Fibroblast of lung (primary cell): Measurements from ENCODE around the gene ZNRF4. TPM values are rescaled to one million over a fixed set of nuclear protein-coding genes. Genes with fewer than 3 reads are reported as not detected.

ENCODE experiments used
- DNase-seq, 2 donors: peaks; one replicate each; pipeline versions ENCODE4 v3.0.0 to v3.0.0-alpha.2; 2010; ENCODE audit warnings: low read depth in 2 of 2
- H2AFZ ChIP-seq: 2 replicates; pipeline ENCODE4 v1.5.1; 2012; ENCODE audit warnings: low read length, control low read depth, inconsistent platforms
- H3K27ac ChIP-seq: 2 replicates; pipeline ENCODE4 v1.5.1; 2011; ENCODE audit warnings: low read length, control low read depth; ENCODE audit not compliant: insufficient read depth
- H3K27me3 ChIP-seq: 2 replicates; pipeline ENCODE4 v1.5.1; 2011; ENCODE audit warnings: mild to moderate bottlenecking, low read length; ENCODE audit not compliant: control insufficient read depth, insufficient read depth
- H3K36me3 ChIP-seq: 2 replicates; pipeline ENCODE4 v1.5.1; 2011; ENCODE audit warnings: low read length; ENCODE audit not compliant: control insufficient read depth, insufficient read depth
- H3K4me1 ChIP-seq: 2 replicates; pipeline ENCODE4 v1.5.1; 2011; ENCODE audit warnings: low read length; ENCODE audit not compliant: control insufficient read depth, insufficient read depth; ENCODE audit errors: extremely low read depth
- H3K4me2 ChIP-seq: 2 replicates; pipeline ENCODE4 v1.5.1; 2011; ENCODE audit warnings: low read length, control low read depth; ENCODE audit not compliant: insufficient read depth; ENCODE audit errors: extremely low read depth
- H3K4me3 ChIP-seq, 4 experiments: fragments of 200-600 bp in 1 of 4; sonication (generic) in 1 of 4; replicated peaks in 1 of 4; 2 replicates each; pipeline ENCODE4 v1.5.1; 2011 to 2016; ENCODE audit warnings: low read length in 4 of 4, low read depth in 3 of 4, mild to moderate bottlenecking in 3 of 4, control low read depth in 2 of 4, inconsistent platforms in 1 of 4, mixed read lengths in 1 of 4; ENCODE audit not compliant: insufficient read depth in 1 of 4; ENCODE audit errors: control extremely low read depth in 1 of 4
- H3K79me2 ChIP-seq: 2 replicates; pipeline ENCODE4 v1.5.1; 2012; ENCODE audit warnings: mild to moderate bottlenecking, low read length, inconsistent platforms; ENCODE audit not compliant: control insufficient read depth, insufficient read depth
- H3K9ac ChIP-seq: 2 replicates; pipeline ENCODE4 v1.5.1; 2011; ENCODE audit warnings: mild to moderate bottlenecking, low read length, control low read depth; ENCODE audit not compliant: insufficient read depth
- H3K9me3 ChIP-seq: 2 replicates; pipeline ENCODE4 v1.5.1; 2012; ENCODE audit warnings: low read depth, low read length; ENCODE audit not compliant: control insufficient read depth, insufficient read depth
- H4K20me1 ChIP-seq: 2 replicates; pipeline ENCODE4 v1.5.1; 2011; ENCODE audit warnings: low read length; ENCODE audit not compliant: control insufficient read depth, insufficient read depth; ENCODE audit errors: extremely low read depth
- CTCF ChIP-seq, 2 donors: IDR thresholded peaks in 1 of 2; conservative IDR thresholded peaks in 1 of 2; 1 replicate in 1 of 2; 2 replicates in 1 of 2; pipeline ENCODE4 v1.5.1; 2011 to 2012; ENCODE audit warnings: low read length in 2 of 2, control low read depth in 1 of 2, inconsistent platforms in 1 of 2, low read depth in 1 of 2, mild to moderate bottlenecking in 1 of 2
- EZH2 ChIP-seq: IDR thresholded peaks from 2 replicates; pipeline ENCODE4 v1.5.1; 2012; ENCODE audit warnings: low read length, control low read depth, mild to moderate bottlenecking; ENCODE audit errors: missing control alignments
- polyA plus RNA-seq, 2 donors: library from polyadenylated mRNA; depleted of rRNA in 1 of 2; stranded (reverse) in 1 of 2; unstranded in 1 of 2; fragments of >200 nt; gene quantifications; 2 replicates each; pipeline ENCODE4 v1.2.1, GENCODE V29; 2011 to 2012; ENCODE audit warnings: missing spikeins in 1 of 2
- total RNA-seq: library from RNA; depleted of rRNA; stranded (reverse); fragments of >200 nt; gene quantifications from 2 replicates; pipeline ENCODE4 v1.2.1, GENCODE V29; 2014

Gene ZNRF4
- total and polyA plus RNA-seq, 2 donors (not counting 1 experiment from before 2014, with no cell fraction given), result not detected

GRCh38 chr19:5444431-5444830 lies 10.8 kb upstream of the ZNRF4 start:
- TF ChIP-seq CTCF (conservative IDR thresholded peaks at IDR 0.05 in 1 of 2, IDR thresholded peaks at IDR 0.05 in 1 of 2; ENCODE audit: low read depth in 1 of 2, low read length in 2 of 2), result no peak
- Histone ChIP-seq H3K79me2 (no peaks in the 10 kb centered on the region), H3K9ac (no peak overlapping the region), H3K9me3 (no peaks in the 10 kb centered on the region), H3K27me3 (no peaks in the 10 kb centered on the region), H3K4me2 (no peak overlapping the region), H3K4me1 (no peaks in the 10 kb centered on the region), H3K36me3 (no peaks in the 10 kb centered on the region), H3K27ac (no peak overlapping the region), H2AFZ (no peak overlapping the region), H3K4me3 (no peak overlapping the region), H4K20me1 (no peaks in the 10 kb centered on the region)
- no peak for DNase-seq

- Histone ChIP-seq H3K4me2 (no peak overlapping the region), H3K4me1 (no peaks in the 10 kb centered on the region), H3K27ac (no peak overlapping the region), H3K27me3 (no peaks in the 10 kb centered on the region), H3K9me3 (no peaks in the 10 kb centered on the region), H3K79me2 (no peaks in the 10 kb centered on the region), H3K4me3 (no peak overlapping the region), H3K36me3 (no peaks in the 10 kb centered on the region), H2AFZ (no peak overlapping the region), H3K9ac (no peak overlapping the region), H4K20me1 (no peaks in the 10 kb centered on the region)
- no peak for DNase-seq
- no peak for TF ChIP-seq CTCF (conservative IDR thresholded peaks at IDR 0.05 in 1 of 2, IDR thresholded peaks at IDR 0.05 in 1 of 2; ENCODE audit: low read depth in 1 of 2, low read length in 2 of 2)
- no peak for TF ChIP-seq EZH2
These were observed 10.1 kb upstream of the ZNRF4 start for GRCh38 chr19:5445071-5445470.

- Histone ChIP-seq H2AFZ (no peak overlapping the region), H3K4me2 (no peak overlapping the region), H3K9me3 (no peaks in the 10 kb centered on the region), H3K79me2 (no peaks in the 10 kb centered on the region), H3K4me3 (no peak overlapping the region), H3K36me3 (no peaks in the 10 kb centered on the region), H3K4me1 (no peaks in the 10 kb centered on the region), H3K27me3 (no peaks in the 10 kb centered on the region), H4K20me1 (no peaks in the 10 kb centered on the region), H3K27ac (no peak overlapping the region), H3K9ac (no peak overlapping the region)
- peak in 1 of 2 donors; percentile 43 for DNase-seq
- TF ChIP-seq CTCF (conservative IDR thresholded peaks at IDR 0.05 in 1 of 2, IDR thresholded peaks at IDR 0.05 in 1 of 2; ENCODE audit: low read depth in 1 of 2, low read length in 2 of 2), result no peak
These were observed 9.6 kb upstream of the ZNRF4 start for GRCh38 chr19:5445561-5446055.
